H9 (cell line): ENCODE data around the gene TCAF1. TPM values are rescaled to one million over a fixed set of nuclear protein-coding genes. Genes with fewer than 3 reads are reported as not detected.
"Not testable (repeated sequence)": the region's sequence is repeated elsewhere in the genome, so short reads cannot be mapped to it uniquely, and the experiment has no call there.

ENCODE experiments used
- DNase-seq: peaks from one replicate; pipeline ENCODE4 v3.0.0-alpha.2; 2017
- H2AFZ ChIP-seq: one replicate; pipeline ENCODE4 v1.6.1; 2013; ENCODE audit warnings: mild to moderate bottlenecking, low read length, control low read depth, moderate library complexity
- H2AK5ac ChIP-seq: 2 replicates; pipeline ENCODE4 v1.6.1; 2013; ENCODE audit warnings: low read length, control low read depth, mixed read lengths; ENCODE audit not compliant: insufficient read length
- H2BK120ac ChIP-seq: one replicate; pipeline ENCODE4 v1.6.1; 2013; ENCODE audit warnings: low read depth, mild to moderate bottlenecking, low read length, control low read depth, inconsistent platforms; ENCODE audit not compliant: poor library complexity, severe bottlenecking
- H2BK12ac ChIP-seq: 2 replicates; pipeline ENCODE4 v1.6.1; 2013; ENCODE audit warnings: low read length, control low read depth, mixed read lengths, low read depth; ENCODE audit not compliant: insufficient read length
- H2BK15ac ChIP-seq: 2 replicates; pipeline ENCODE4 v1.6.1; 2013; ENCODE audit warnings: low read depth, low read length, control low read depth
- H2BK20ac ChIP-seq: one replicate; pipeline ENCODE4 v1.6.1; 2013; ENCODE audit warnings: low read depth, mild to moderate bottlenecking, low read length, control low read depth, inconsistent platforms; ENCODE audit not compliant: poor library complexity, severe bottlenecking
- H2BK5ac ChIP-seq: 2 replicates; pipeline ENCODE4 v1.6.1; 2013; ENCODE audit warnings: low read length, control low read depth, mixed read lengths; ENCODE audit not compliant: insufficient read length
- H3K14ac ChIP-seq: 2 replicates; pipeline ENCODE4 v1.6.1; 2013; ENCODE audit warnings: low read length, control low read depth; ENCODE audit not compliant: insufficient read depth
- H3K18ac ChIP-seq: 2 replicates; pipeline ENCODE4 v1.6.1; 2013; ENCODE audit warnings: low read depth, mild to moderate bottlenecking, mixed read lengths, low read length, control low read depth; ENCODE audit not compliant: insufficient read length
- H3K23ac ChIP-seq: 2 replicates; pipeline ENCODE4 v1.6.1; 2013; ENCODE audit warnings: low read length, control low read depth, mixed read lengths, low read depth; ENCODE audit not compliant: insufficient read length
- H3K23me2 ChIP-seq: 2 replicates; pipeline ENCODE4 v1.6.1; 2013; ENCODE audit warnings: low read depth, mild to moderate bottlenecking, mixed read lengths, low read length, control low read depth; ENCODE audit not compliant: insufficient read length, poor library complexity, severe bottlenecking
- H3K27ac ChIP-seq: 2 replicates; pipeline ENCODE4 v1.5.1; 2013; ENCODE audit warnings: low read length, control low read depth, mixed read lengths, low read depth; ENCODE audit not compliant: insufficient read length
- H3K27me3 ChIP-seq: 2 replicates; pipeline ENCODE4 v1.6.1; 2013; ENCODE audit warnings: low read length, control low read depth, inconsistent platforms; ENCODE audit not compliant: insufficient read depth
- H3K4ac ChIP-seq: 2 replicates; pipeline ENCODE4 v1.6.1; 2013; ENCODE audit warnings: low read depth, mild to moderate bottlenecking, control low read depth, inconsistent platforms, low read length, moderate library complexity
- H3K4me1 ChIP-seq: 2 replicates; pipeline ENCODE4 v1.6.1; 2013; ENCODE audit warnings: low read length, control low read depth, inconsistent platforms; ENCODE audit not compliant: insufficient read depth
- H3K4me2 ChIP-seq: 2 replicates; pipeline ENCODE4 v1.6.1; 2013; ENCODE audit warnings: low read length, control low read depth, mixed read lengths; ENCODE audit not compliant: insufficient read length, insufficient read depth
- H3K56ac ChIP-seq: 2 replicates; pipeline ENCODE4 v1.6.1; 2013; ENCODE audit warnings: low read depth, mild to moderate bottlenecking, mixed read lengths, low read length, control low read depth; ENCODE audit not compliant: insufficient read length
- H3K79me1 ChIP-seq: 2 replicates; pipeline ENCODE4 v1.6.1; 2013; ENCODE audit warnings: low read depth, mild to moderate bottlenecking, moderate library complexity, low read length, control low read depth, inconsistent platforms; ENCODE audit not compliant: insufficient read depth, poor library complexity, severe bottlenecking
- H3K79me2 ChIP-seq: 2 replicates; pipeline ENCODE4 v1.6.1; 2013; ENCODE audit warnings: low read length, control low read depth, inconsistent platforms; ENCODE audit not compliant: insufficient read depth
- H3K9ac ChIP-seq: 2 replicates; pipeline ENCODE4 v1.6.1; 2013; ENCODE audit warnings: low read length, control low read depth, mixed read lengths; ENCODE audit not compliant: insufficient read length; ENCODE audit errors: extremely low read depth
- H3K9me3 ChIP-seq: one replicate; pipeline ENCODE4 v1.6.1; 2013; ENCODE audit warnings: low read depth, low read length, inconsistent platforms; ENCODE audit not compliant: control insufficient read depth
- H3T11ph ChIP-seq: one replicate; pipeline ENCODE4 v1.6.1; 2013; ENCODE audit warnings: mild to moderate bottlenecking, low read length, control low read depth, inconsistent platforms
- H4K20me1 ChIP-seq: one replicate; pipeline ENCODE4 v1.6.1; 2013; ENCODE audit not compliant: control insufficient read depth, insufficient read length, insufficient read depth
- H4K5ac ChIP-seq: 2 replicates; pipeline ENCODE4 v1.6.1; 2013; ENCODE audit warnings: low read depth, mild to moderate bottlenecking, mixed read lengths, low read length, control low read depth; ENCODE audit not compliant: insufficient read length
- H4K8ac ChIP-seq: replicated peaks from 2 replicates; pipeline ENCODE4 v1.6.1; 2013; ENCODE audit warnings: low read length, control low read depth, mixed read lengths, low read depth; ENCODE audit not compliant: insufficient read length
- H4K91ac ChIP-seq: 2 replicates; pipeline ENCODE4 v1.6.1; 2013; ENCODE audit warnings: low read depth, mild to moderate bottlenecking, moderate library complexity, mixed read lengths, low read length, control low read depth; ENCODE audit not compliant: insufficient read length
- H3K27ac Mint-ChIP-seq, 3 experiments: 2 replicates in 2 of 3; 3 replicates in 1 of 3; pipeline ENCODE4 v1.8.0; 2020 to 2021; ENCODE audit warnings: mixed read lengths in 3 of 3, mild to moderate bottlenecking in 1 of 3, moderate library complexity in 1 of 3
- H3K27me3 Mint-ChIP-seq: 2 replicates; pipeline ENCODE4 v1.8.0; 2021; ENCODE audit warnings: low read depth, mild to moderate bottlenecking, moderate library complexity, mixed read lengths
- H3K36me3 Mint-ChIP-seq, 3 experiments: 2 replicates in 2 of 3; 3 replicates in 1 of 3; pipeline ENCODE4 v1.8.0; 2020 to 2021; ENCODE audit warnings: low read depth in 3 of 3, mixed read lengths in 3 of 3; ENCODE audit not compliant: insufficient read depth in 1 of 3
- H3K4me1 Mint-ChIP-seq, 2 experiments: 2 replicates each; pipeline ENCODE4 v1.8.0; 2020; ENCODE audit warnings: mixed read lengths in 2 of 2
- H3K4me3 Mint-ChIP-seq, 2 experiments: 2 replicates in 1 of 2; 3 replicates in 1 of 2; pipeline ENCODE4 v1.8.0; 2020 to 2021; ENCODE audit warnings: mild to moderate bottlenecking in 2 of 2, mixed read lengths in 2 of 2, moderate library complexity in 1 of 2
- H3K9me3 Mint-ChIP-seq, 2 experiments: 2 replicates in 1 of 2; 3 replicates in 1 of 2; pipeline ENCODE4 v1.8.0; 2020; ENCODE audit warnings: mild to moderate bottlenecking in 2 of 2, mixed read lengths in 2 of 2, moderate library complexity in 1 of 2
- WGBS: extraction: QIAGEN DNeasy Blood & Tissue Kit; methylation state at CpG from one replicate; pipeline ENCODE4 v1.1.7; 2013; ENCODE audit warnings: missing lambda C conversion rate, low lambda C conversion rate, mixed read lengths; ENCODE audit not compliant: insufficient read length; ENCODE audit errors: extremely low coverage; 5-methylcytosine and 5-hydroxymethylcytosine counted together
- total RNA-seq: library from RNA; stranded (reverse); gene quantifications from 2 replicates; pipeline ENCODE4 v1.2.1, GENCODE V29; 2021

Gene TCAF1
- total RNA-seq, 1 experiment from 2014 or later: 46.8 TPM

DNA sequence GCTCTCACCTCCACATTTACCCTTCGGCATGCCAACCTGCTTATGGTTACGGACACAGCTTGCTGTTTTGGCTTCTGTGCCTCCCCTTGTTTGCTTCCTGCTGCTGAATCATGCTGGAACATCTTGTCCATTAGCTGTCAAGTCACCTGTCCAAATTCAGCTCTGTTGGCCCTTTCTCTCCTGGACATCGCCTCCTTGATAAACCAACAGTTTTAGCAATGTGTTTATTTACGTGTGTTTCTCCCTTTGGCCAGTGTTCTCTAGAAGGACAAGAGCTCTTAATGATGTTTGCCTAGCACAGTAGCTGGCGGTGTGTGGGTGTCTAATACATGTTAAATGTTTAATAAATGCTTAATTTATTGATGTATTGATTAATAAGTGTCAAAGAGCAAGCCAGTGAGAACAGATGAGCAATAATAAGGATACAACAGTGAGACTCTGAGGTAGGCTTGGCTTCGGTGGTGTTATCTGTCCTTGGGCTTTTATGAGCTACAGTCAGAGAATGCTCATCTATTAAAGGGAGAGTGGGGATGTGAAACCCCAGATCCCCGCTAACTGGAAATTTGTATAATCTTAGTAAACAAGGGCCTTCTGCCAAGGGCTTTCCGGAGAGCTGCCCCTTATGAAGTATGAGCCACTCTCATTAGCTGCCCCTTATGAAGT is 85.4 kb downstream of the TCAF1 start:
- H3K4ac ChIP-seq, H4K8ac ChIP-seq, H3K56ac ChIP-seq, H3K27me3 ChIP-seq, H2AK5ac ChIP-seq, H3K9me3 Mint-ChIP-seq, H2BK5ac ChIP-seq, H3K14ac ChIP-seq, H3K36me3 Mint-ChIP-seq, H3T11ph ChIP-seq, DNase-seq, H4K20me1 ChIP-seq, H3K4me1 Mint-ChIP-seq, H3K23ac ChIP-seq, H3K9ac ChIP-seq, H2BK20ac ChIP-seq, H2BK12ac ChIP-seq, H3K23me2 ChIP-seq, H3K4me3 Mint-ChIP-seq, H3K27ac Mint-ChIP-seq, H2BK15ac ChIP-seq, H3K27ac ChIP-seq, H3K9me3 ChIP-seq, H3K79me1 ChIP-seq, H3K4me1 ChIP-seq, H2BK120ac ChIP-seq, H3K27me3 Mint-ChIP-seq, H4K91ac ChIP-seq, H4K5ac ChIP-seq, H3K18ac ChIP-seq, H3K4me2 ChIP-seq, H2AFZ ChIP-seq, H3K79me2 ChIP-seq: not testable (repeated sequence)
- WGBS: no CpG with 5 or more reads among the region's 8 CpGs

- H2BK120ac ChIP-seq, H3K4ac ChIP-seq, H2AFZ ChIP-seq, H3K4me3 Mint-ChIP-seq, H3K79me2 ChIP-seq, H4K5ac ChIP-seq, H3K27me3 ChIP-seq, H2BK12ac ChIP-seq, H4K20me1 ChIP-seq, H3K56ac ChIP-seq, H3K9me3 Mint-ChIP-seq, H2BK15ac ChIP-seq, H3K4me1 ChIP-seq, H3K27ac ChIP-seq, H4K91ac ChIP-seq, H2AK5ac ChIP-seq, H3K23me2 ChIP-seq, H3K9me3 ChIP-seq, H2BK5ac ChIP-seq, H3T11ph ChIP-seq, H3K4me2 ChIP-seq, H3K36me3 Mint-ChIP-seq, H2BK20ac ChIP-seq, DNase-seq, H3K79me1 ChIP-seq, H4K8ac ChIP-seq, H3K4me1 Mint-ChIP-seq, H3K18ac ChIP-seq, H3K23ac ChIP-seq, H3K27me3 Mint-ChIP-seq, H3K9ac ChIP-seq, H3K14ac ChIP-seq, H3K27ac Mint-ChIP-seq: not testable (repeated sequence)
- no CpG with 5 or more reads among the region's 6 CpGs for WGBS
These were observed 91.3 kb downstream of the TCAF1 start for GRCh38 chr7:143810639-143811038.
